HG03432 (cell line): ENCODE results near the gene GPR137B.
A peak's percentile ranks its signal among the peaks of the same experiment; 100 is the strongest.
"Not testable (repeated sequence)": the region's sequence is repeated elsewhere in the genome, so short reads cannot be mapped to it uniquely, and the experiment has no call there.

Experiments used
- ATAC-seq: cut with Tn5 transposase; IDR thresholded peaks from one replicate; pipeline ENCODE4 v1.9.1; 2021; ENCODE audit warnings: mild to moderate bottlenecking, moderate library complexity; ENCODE audit not compliant: unreplicated experiment

GPR137B gene

DNA sequence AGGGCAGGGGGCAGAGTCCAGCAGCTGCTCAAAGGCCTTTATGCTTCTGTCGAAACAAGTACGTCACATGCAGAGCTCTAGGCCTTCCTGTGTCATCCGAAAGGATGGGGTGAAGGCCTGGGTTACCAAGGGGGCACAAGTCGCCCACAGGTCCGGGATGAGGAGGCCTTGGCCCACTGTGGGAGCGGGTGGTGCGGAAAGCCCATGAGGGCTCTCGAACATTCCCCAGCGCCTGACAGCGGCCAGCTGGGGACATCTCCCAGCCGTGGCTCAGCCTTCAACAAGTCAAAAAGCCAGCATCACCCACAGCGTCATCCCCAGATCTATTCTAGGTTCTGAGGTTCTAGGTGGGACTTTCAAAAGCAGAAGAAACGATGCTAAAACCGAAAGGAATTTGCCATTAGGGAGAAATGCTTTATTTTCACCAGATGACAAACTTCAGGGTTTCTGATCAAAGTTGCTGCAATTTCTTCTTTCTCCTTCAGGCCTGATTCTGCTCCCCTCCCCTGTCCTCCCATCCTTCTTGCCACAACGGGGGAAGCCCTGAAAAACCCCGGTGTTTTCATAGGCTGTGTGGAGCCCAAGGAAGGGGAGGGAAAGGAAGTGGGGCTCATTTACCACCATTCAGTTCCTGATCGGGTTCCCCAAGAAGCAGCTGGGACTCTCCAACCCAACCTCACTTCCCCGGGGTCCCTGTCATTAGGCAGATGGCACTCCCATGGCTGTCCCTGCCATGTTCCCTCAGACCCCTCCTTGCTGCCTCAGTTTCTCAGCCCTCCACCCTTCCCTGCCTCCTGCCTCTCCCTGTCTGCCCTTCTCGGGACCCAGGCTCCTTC, 17.6 kb downstream of the GPR137B start:
- ATAC-seq, result peak; percentile 55

GRCh38 chr1:236160540-236161127, 18.3 kb downstream of the GPR137B start:
- no peak for ATAC-seq

DNA sequence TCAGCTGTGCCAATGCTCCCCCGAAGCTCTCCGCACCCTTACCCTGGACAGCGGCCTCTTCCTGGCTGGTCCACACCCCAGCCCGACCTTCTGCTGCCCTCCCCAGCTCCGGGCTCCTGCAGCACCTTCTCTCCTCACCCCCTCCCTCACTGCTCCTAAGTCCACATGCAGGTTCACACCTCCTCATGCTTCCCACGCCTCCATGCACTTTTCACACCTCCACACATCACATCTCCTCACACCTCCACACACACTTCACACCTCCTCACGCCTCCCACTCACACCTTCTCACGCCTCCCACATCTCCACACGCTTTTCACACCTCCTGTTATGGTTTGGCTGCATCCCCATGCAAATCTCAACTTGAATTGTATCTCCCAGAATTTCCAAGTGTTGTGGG, 18.9 kb downstream of the GPR137B start:
- ATAC-seq, result no peak

DNA sequence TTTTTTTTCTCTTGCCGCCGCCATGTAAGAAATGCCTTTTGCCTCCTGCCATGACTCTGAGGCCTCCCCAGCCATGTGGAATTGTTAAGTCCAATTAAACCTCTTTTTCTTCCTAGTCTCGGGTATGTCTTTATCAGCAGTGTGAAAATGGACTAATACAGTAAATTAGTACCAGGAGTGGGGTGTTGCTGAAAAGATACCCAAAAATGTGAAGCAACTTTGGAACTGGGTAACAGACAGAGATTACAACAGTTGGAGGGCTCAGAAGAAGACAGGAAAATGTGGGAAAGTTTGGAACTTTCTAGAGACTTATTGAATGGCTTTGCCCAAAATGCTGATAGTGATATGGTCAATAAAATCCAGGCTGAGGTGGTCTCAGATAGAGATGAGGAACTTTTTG, 19.4 kb downstream of the GPR137B start:
- ATAC-seq, result not testable (repeated sequence)

- no peak for ATAC-seq
These were observed 21.3 kb downstream of the GPR137B start for GRCh38 chr1:236163463-236164153.

- ATAC-seq, result no peak
These were observed 21.9 kb downstream of the GPR137B start for GRCh38 chr1:236164273-236164672.

- ATAC-seq, result no peak
These were observed 23.1 kb downstream of the GPR137B start for GRCh38 chr1:236165238-236165981.

DNA sequence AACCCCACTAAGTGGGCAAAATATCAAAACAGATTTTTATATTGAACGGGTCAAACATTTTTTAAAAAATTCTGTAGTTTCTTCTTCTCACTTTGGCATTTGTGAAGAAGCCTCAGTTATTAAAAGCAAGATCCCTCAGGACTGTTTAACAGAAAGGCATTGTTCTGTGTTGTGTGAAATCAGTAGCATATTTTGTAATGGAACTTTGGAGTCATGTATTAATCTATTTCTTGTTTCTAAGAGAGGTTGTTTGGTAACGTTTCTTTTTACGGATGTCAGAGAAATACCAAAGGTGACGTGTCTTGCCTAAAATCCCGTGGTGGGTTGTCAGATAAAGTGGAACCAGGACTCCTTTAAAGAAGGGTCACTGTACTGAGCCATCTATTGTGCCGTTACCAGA, 23.7 kb downstream of the GPR137B start:
- no peak for ATAC-seq

DNA sequence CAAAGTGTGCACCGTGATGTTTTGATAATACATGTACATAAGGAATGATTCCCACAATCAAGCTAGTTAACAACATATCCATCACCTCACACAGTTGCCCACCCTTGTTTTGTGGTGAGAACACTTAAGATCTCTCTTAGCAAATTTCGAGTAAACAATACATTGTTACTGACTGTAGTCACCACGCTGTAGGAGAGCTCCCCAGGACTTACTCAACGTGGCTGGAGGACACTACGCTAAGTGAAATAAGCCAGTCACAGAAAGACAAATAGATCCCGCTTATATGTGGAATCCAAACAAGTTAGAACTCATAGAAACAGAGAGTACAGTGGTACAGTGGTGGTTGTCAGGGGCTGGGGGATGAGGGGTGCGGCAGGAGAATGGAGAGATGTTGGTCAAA, 24.8 kb downstream of the GPR137B start:
- no peak for ATAC-seq

DNA sequence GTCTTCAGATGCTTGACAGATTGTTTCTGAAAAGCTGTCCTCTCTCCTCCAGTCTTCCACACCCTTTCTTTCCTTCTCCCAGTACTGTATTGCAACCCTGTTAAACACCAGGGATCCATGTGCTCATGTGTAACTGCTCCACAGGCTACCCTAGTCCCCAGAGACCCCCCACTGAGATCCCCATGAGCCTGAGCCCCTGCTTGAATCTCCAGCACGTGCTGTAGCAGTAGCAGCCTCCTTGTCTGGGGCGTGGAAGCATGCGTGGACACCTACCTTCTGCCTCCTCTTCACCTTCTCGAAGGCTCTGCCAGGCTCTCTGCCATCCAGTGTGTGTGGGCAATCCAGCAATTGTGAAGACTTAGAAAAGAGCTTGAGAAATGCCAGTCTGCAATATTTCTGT, 25.2 kb downstream of the GPR137B start:
- ATAC-seq, result no peak

GRCh38 chr1:236168716-236169429, 26.5 kb downstream of the GPR137B start:
- no peak for ATAC-seq

DNA sequence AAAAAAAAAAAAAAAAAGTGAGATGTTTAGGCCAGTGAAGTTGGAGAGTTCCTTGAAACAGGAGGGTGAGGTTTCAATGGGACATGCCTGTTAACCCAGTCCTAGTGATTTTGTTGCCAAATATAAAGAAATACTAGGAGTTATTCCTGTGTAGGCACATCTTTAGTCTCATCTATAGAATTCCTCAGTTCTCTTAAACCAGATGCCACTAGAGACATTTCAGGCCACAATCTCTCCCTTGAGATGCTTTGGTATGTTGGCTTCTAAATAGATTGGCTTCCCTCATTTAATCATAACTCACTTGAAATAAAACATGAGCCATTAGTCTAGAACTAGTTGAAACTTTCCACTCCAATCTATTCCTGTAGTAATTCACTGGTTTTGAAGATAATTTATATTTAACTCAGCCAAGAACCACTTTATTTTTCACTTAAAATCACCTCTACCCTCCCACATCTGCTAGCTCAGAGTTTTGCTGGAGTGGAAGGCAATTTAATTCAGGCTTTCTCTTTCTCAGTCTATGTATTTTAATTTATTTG, 29.8 kb downstream of the GPR137B start:
- ATAC-seq, result no peak

DNA sequence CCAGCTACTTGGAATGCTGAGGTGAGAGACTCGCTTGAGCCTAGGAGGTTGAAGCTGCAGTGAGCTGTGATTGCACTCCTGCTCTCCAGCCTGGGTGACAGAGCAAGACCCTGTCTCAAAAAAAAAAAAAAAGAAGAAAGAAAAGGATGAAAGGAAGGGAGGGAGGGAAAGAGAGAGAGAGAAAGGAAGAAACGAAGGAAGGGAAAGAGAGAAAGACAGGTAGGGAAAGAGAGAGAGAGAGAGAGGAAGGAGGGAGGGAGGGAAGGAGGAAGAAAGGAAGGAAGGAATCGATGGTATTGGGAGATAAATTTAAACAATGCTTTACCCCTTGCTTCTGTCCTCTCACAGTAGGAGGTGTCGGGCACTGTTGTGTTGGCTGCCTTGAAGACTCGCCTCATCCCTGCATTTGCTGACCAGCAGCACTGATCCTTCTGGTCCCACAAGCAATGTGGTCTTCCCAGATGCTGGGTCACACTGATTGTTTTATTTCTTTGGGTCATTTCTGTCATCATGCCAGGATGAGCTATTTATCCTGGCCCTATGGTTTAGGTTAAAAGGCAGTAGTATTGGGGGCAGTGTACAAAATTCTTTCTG, 30.9 kb downstream of the GPR137B start:
- no peak for ATAC-seq

- peak; percentile 86 for ATAC-seq
These were observed 33.5 kb downstream of the GPR137B start for GRCh38 chr1:236175642-236176336.

- no peak for ATAC-seq
These were observed 34.3 kb downstream of the GPR137B start for GRCh38 chr1:236176337-236177336.

DNA sequence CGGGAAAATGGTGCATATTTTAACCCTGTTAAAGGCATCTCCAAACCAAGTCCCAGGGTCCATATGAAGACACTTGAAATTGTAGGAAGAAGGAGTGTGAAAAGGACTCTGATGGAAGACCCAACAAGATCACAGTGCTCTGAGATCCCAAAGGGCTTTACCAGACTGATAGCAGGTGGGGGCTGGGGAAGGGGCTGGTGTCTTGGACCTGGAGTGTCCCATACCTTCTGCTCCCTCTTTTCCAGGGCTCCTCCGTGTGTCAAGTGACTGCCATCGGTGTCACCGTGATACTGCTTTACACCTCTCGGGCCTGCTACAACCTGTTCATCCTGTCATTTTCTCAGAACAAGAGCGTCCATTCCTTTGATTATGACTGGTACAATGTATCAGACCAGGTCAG, 37.3 kb downstream of the GPR137B start:
- ATAC-seq, result no peak

- ATAC-seq, result no peak
These were observed 38.7 kb downstream of the GPR137B start for GRCh38 chr1:236181059-236181458.

- ATAC-seq, result no peak
These were observed 43.3 kb downstream of the GPR137B start for GRCh38 chr1:236185687-236186086.
